Lower lobe of right lung (tissue), 2 donors: ENCODE data around the gene CYBA. TPM values are rescaled to one million over a fixed set of nuclear protein-coding genes. Genes with fewer than 3 reads are reported as not detected.

ENCODE experiments used
- ATAC-seq, 2 donors: fragments of 200-7000 bp; cut with Tn5 transposase; one replicate each; pipeline ENCODE4 v1.9.1; 2020 to 2022; ENCODE audit warnings: mild to moderate bottlenecking in 2 of 2, moderate library complexity in 2 of 2
- DNase-seq: peaks from one replicate; pipeline ENCODE4 v3.0.0-alpha.2; 2020
- H3K27ac ChIP-seq: fragments of 200-600 bp; one replicate; pipeline ENCODE4 v1.8.0; 2022
- H3K27me3 ChIP-seq: fragments of 200-600 bp; one replicate; pipeline ENCODE4 v1.8.0; 2022; ENCODE audit warnings: low read depth
- H3K36me3 ChIP-seq: fragments of 200-600 bp; one replicate; pipeline ENCODE4 v1.8.0; 2022; ENCODE audit warnings: mild to moderate bottlenecking
- H3K4me1 ChIP-seq: fragments of 200-600 bp; one replicate; pipeline ENCODE4 v1.8.0; 2022
- H3K4me3 ChIP-seq: fragments of 200-600 bp; one replicate; pipeline ENCODE4 v1.8.0; 2022; ENCODE audit warnings: mild to moderate bottlenecking
- H3K9me3 ChIP-seq: fragments of 200-600 bp; one replicate; pipeline ENCODE4 v1.8.0; 2022
- CTCF ChIP-seq: fragments of 200-600 bp; IDR thresholded peaks from one replicate; pipeline ENCODE4 v1.8.0; 2022; ENCODE audit warnings: antibody characterized with exemption, mild to moderate bottlenecking
- intact Hi-C: fragments of 100-400 bp; cut with DNase I; formaldehyde crosslinking; loops from one replicate; pipeline ENCODE4 v1.11.0; 2022
- total RNA-seq: library from RNA; stranded (reverse); fragmentation: NEBNext Ultra II Directional; extraction: Animal tissue kit (Norgen Biotek cat#: 25700); gene quantifications from one replicate; pipeline ENCODE4 v1.2.1, GENCODE V29; 2021
- donor health status: DM: no; HTN: yes; CAD: no; lungs with severe emphysema.

CYBA gene
- total RNA-seq, 1 donor from 2014 or later = 371 TPM

- intact Hi-C loops = no loop called here
- peaks cover 26% of the 10 kb centered on the region for H3K4me1 ChIP-seq
- no peak for TF ChIP-seq CTCF
These were observed 12.2 kb upstream of the CYBA start, which contains the start of gene MVD for GRCh38 chr16:88662843-88663606. TSS of gene MVD (minus strand) at chr16:88663091. CDS start at chr16:88663080, 11 bp downstream.

GRCh38 chr16:88662222-88662842 is 11.5 kb upstream of the CYBA start:
- ATAC-seq = peak; percentile 4 to 31
- H3K9me3 ChIP-seq = no peaks in the 10 kb centered on the region
- DNase-seq = no peak
- no peaks in the 10 kb centered on the region for H3K27me3 ChIP-seq
- no peak for TF ChIP-seq CTCF
- peaks cover 26% of the 10 kb centered on the region for H3K4me1 ChIP-seq
- H3K27ac ChIP-seq = peak overlapping the region; percentile 91
- peaks cover 10% of the 10 kb centered on the region for H3K36me3 ChIP-seq
- peak overlapping the region; percentile 87 for H3K4me3 ChIP-seq
- intact Hi-C loops = no loop called here

More at GRCh38 chr16:88662843-88663606, 12.2 kb upstream of the CYBA start, which contains the start of gene MVD:
- H3K9me3 ChIP-seq = no peaks in the 10 kb centered on the region
- ATAC-seq (peak; percentile 98 to 99), DNase-seq (peak; percentile 97)
- H3K27me3 ChIP-seq = no peaks in the 10 kb centered on the region
- peak within 1 kb of the TSS; percentile 87 for H3K4me3 ChIP-seq
- peaks cover 4% of the 10 kb centered on the region for H3K36me3 ChIP-seq
- peak within 1 kb of the TSS; percentile 91 for H3K27ac ChIP-seq

- Histone ChIP-seq H3K36me3 (peaks cover 18% of the 10 kb centered on the region), H3K27me3 (no peaks in the 10 kb centered on the region), H3K4me3 (no peak overlapping the region), H3K27ac (no peak overlapping the region), H3K4me1 (peaks cover 26% of the 10 kb centered on the region), H3K9me3 (no peaks in the 10 kb centered on the region)
- ATAC-seq (no peak), DNase-seq (no peak)
- no peak for TF ChIP-seq CTCF
- intact Hi-C loops = no loop called here
These were observed 10.6 kb upstream of the CYBA start for GRCh38 chr16:88661468-88661867.

GRCh38 chr16:88659160-88659559 is 8.3 kb upstream of the CYBA start:
- Histone ChIP-seq H3K27ac (no peak overlapping the region), H3K27me3 (no peaks in the 10 kb centered on the region), H3K4me1 (peaks cover 21% of the 10 kb centered on the region), H3K9me3 (no peaks in the 10 kb centered on the region), H3K4me3 (no peak overlapping the region), H3K36me3 (peaks cover 41% of the 10 kb centered on the region)
- no peak for DNase-seq
- TF ChIP-seq CTCF = no peak
- intact Hi-C loops = no loop called here
- ATAC-seq = no peak

GRCh38 chr16:88658714-88659113 is 7.9 kb upstream of the CYBA start:
- no peak for TF ChIP-seq CTCF
- Histone ChIP-seq H3K4me3 (no peak overlapping the region), H3K4me1 (peaks cover 17% of the 10 kb centered on the region), H3K9me3 (no peaks in the 10 kb centered on the region), H3K27ac (no peak overlapping the region), H3K27me3 (no peaks in the 10 kb centered on the region), H3K36me3 (peaks cover 46% of the 10 kb centered on the region)
- ATAC-seq (no peak), DNase-seq (no peak)
- intact Hi-C loops = no loop called here
